Mammary epithelial cell (primary cell): ENCODE results near the gene PTGR3.

Experiments
- CTCF ChIP-seq, 2 donors: IDR thresholded peaks in 1 of 2; conservative IDR thresholded peaks in 1 of 2; 2 replicates each; pipeline ENCODE4 v1.5.1; 2011 to 2012; ENCODE audit warnings: inconsistent platforms in 2 of 2, low read length in 2 of 2, mild to moderate bottlenecking in 2 of 2, control low read depth in 1 of 2, low read depth in 1 of 2; ENCODE audit not compliant: insufficient read depth in 1 of 2; ENCODE audit errors: extremely low read depth in 1 of 2
- EZH2 ChIP-seq: IDR thresholded peaks from 2 replicates; pipeline ENCODE4 v1.6.1; 2012; ENCODE audit warnings: low read length, inconsistent platforms, borderline replicate concordance

- TF ChIP-seq CTCF (conservative IDR thresholded peaks at IDR 0.05 in 1 of 2, IDR thresholded peaks at IDR 0.05 in 1 of 2; ENCODE audit: extremely low read depth in 1 of 2, insufficient read depth in 1 of 2, low read depth in 1 of 2, low read length in 2 of 2) (no peak), EZH2 (no peak)
Measured at GRCh38 chr18:75257605-75258004, 48.7 kb upstream of the PTGR3 start.
